GM12865 (cell line): Measurements from ENCODE around the gene SZT2.

Experiments used
- DNase-seq: peaks from one replicate; pipeline ENCODE4 v3.0.0; 2010; ENCODE audit warnings: low read depth
- H3K4me3 ChIP-seq: 2 replicates; pipeline ENCODE4 v1.5.1; 2011; ENCODE audit warnings: mild to moderate bottlenecking, low read depth, low read length, control low read depth
- TF ChIP-seq, protein P1 (sequence below): IDR thresholded peaks from 2 replicates; pipeline ENCODE4 v1.5.1; 2011; ENCODE audit warnings: low read length, control low read depth, low read depth, inconsistent platforms; ENCODE audit not compliant: insufficient read depth; ENCODE audit errors: missing control alignments

SZT2 gene

DNA sequence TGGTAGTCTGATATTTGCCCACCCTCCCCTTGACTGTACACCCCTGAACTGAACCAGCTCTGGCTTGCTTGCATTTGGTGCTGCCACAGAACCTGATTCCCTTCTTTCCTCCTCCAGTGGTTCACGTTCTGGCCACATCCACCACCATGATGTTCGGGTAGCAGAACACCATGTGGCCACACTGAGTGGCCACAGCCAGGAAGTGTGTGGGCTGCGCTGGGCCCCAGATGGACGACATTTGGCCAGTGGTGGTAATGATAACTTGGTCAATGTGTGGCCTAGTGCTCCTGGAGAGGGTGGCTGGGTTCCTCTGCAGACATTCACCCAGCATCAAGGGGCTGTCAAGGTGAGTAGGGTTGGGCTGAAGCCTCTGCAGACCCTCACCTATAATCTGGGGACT, 29.1 kb upstream of the SZT2 start:
- H3K4me3 ChIP-seq = peak overlapping the region; percentile 96
- TF ChIP-seq, protein P1, sequence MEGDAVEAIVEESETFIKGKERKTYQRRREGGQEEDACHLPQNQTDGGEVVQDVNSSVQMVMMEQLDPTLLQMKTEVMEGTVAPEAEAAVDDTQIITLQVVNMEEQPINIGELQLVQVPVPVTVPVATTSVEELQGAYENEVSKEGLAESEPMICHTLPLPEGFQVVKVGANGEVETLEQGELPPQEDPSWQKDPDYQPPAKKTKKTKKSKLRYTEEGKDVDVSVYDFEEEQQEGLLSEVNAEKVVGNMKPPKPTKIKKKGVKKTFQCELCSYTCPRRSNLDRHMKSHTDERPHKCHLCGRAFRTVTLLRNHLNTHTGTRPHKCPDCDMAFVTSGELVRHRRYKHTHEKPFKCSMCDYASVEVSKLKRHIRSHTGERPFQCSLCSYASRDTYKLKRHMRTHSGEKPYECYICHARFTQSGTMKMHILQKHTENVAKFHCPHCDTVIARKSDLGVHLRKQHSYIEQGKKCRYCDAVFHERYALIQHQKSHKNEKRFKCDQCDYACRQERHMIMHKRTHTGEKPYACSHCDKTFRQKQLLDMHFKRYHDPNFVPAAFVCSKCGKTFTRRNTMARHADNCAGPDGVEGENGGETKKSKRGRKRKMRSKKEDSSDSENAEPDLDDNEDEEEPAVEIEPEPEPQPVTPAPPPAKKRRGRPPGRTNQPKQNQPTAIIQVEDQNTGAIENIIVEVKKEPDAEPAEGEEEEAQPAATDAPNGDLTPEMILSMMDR = no peak
- no peak for DNase-seq

DNA sequence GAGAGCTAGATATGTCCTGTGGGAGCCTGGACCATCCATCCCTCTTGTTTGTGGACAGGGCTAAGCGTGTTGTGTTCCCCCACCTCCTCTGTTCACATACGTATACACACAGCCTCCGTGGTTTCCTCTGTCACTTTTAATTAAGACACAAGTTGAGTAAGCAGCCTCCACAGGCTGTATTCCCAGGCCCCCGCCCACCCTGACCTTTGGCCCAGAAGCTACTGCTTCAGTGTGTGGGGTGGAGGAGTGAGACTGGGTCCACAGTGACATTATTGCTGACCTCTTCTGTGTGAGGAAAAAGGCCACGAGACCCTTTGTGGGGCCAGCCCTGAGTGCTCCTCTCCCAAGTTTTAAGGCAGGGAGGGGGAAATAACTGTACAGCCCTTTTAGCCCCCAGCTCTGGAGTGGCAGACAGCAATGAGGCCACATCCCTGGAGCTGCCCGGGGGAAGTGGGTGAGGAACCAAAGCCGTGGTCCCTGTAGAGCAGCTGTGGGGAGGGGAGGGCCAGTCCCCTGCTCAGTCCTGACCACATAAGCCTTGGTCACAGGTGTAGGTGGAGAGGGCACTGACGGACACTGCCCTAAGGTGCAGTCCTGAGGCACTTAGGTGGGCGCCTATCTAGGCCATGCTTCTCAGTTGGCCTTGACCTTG, 26.3 kb upstream of the SZT2 start:
- H3K4me3 ChIP-seq = no peak overlapping the region
- no peak for DNase-seq
- TF ChIP-seq, protein P1 = no peak

DNA sequence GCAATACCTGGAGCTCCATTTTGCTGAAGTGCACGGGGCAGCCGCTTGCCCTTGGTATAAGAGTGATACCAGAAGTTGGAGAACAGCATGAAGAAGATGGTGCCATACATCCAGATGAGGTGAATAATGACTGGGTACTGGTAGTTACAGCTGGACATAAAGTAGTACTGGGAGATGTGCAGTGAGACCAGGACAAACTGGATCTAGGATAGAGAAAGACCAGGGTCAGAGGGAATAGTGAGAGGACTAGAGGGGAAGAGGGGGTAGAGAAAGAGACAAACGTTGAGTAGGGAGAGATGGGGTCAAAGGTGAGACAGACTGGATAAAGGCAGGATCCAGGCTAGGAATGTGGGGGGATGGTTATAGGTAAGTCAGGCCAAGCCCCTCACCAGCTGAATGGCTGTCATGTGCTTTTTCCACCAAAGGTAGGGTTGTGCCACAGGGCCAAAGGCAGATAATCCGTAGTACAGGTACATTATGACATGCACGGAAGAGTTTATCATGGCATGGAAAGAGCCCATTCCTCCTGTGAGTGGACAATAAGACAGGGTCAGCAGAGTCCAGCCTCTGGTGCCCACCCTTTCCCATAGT, 25.7 kb upstream of the SZT2 start:
- no peak overlapping the region for H3K4me3 ChIP-seq
- TF ChIP-seq, protein P1 = no peak
- no peak for DNase-seq

DNA sequence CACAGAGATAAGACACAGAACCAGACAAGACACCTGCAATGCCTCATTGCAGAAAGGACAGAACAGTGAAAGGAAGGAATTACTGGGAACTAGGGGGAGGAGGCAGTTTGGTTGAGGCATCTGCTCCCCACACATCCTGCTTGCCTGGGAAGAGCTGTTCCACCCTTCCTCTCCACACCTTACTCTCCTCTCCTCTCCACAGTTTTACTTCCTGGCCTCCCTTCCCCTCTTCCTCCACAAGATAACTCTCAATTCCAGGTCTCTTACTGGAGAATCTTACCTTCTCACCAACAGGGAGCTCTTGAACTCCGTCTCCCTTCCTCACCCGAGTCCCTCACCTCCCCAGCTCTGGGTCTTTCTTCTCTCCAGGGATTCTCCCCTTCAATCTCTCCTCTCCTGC, 24.0 kb upstream of the SZT2 start:
- H3K4me3 ChIP-seq = peak overlapping the region; percentile 70
- TF ChIP-seq, protein P1 = no peak
- DNase-seq = no peak

DNA sequence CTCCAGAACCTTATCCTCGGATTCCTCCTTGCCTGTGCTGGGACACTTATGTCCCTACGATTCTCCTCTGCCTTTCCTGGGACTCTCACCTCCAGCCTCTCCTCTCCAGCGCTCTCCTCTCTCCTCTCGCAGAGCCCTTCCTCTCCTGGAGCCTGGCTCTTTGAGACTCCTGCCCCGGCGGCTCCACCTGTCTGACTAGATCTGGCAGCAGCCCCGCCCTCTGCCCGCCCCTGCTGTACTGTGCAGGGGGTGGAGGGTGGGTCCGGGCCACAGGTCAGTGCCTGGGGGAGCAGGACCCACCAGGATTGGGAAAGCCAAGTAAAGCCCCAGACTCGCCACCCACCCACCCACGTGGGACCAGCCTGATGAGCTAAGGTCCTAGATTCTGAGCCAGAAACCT, 23.5 kb upstream of the SZT2 start:
- H3K4me3 ChIP-seq = peak overlapping the region; percentile 70
- peak; percentile 43 for DNase-seq
- TF ChIP-seq, protein P1 = no peak

DNA sequence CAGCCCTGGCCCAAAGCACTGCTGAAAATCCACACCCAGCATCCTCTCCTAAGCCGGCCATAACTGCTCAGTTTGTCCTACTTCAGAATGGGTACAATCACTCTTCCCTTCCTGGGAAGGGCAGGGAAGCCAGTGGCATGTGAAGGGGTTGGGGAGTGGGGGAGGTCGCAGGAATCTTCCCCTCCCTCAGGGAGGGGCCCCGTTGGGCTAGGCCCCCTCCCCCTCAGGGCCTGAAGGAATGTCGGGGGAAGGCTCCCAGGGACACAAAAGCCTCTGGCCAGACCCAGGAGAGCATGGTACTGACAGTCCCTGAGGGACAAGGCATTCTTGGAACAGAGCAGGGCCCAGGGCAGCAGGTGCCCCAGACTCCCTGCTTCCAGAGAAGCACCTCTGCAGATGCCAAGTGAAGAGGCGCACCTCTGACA, 23.1 kb upstream of the SZT2 start:
- DNase-seq = no peak
- TF ChIP-seq, protein P1 = no peak
- H3K4me3 ChIP-seq = peak overlapping the region; percentile 70
